ENCODE measurements around the gene ACACA. TPM values are rescaled to one million over a fixed set of nuclear protein-coding genes. Genes with fewer than 3 reads are reported as not detected.

ACACA gene
- total and polyA plus RNA-seq, 9 donors, result 18.1 to 38.0 (median 24.4) TPM

DNA sequence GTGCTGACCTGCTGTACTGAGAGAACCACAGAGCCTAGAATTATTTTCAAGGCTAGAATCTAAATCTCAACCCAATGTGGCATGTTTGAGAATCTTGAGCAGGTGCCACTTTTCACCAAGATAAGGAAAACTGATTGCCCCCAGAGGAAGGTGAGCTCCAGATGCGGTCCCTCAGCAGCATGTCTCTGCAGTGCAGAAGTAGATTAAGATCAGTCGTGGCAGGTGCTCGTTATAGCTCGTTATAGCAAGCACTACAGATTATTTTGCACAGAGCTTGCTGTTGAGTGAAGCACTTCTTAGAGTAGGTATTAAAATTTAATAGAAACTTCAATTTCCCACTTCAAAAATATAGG lies 281.8 kb downstream of the ACACA start:
- 86% methylated on average over 1 of the region's 4 CpGs for WGBS (ENCODE audit: insufficient coverage)
- DNase-seq, result no peak
- H3K9me3 ChIP-seq (replicated peaks; ENCODE audit: control insufficient read depth, low read depth, low read length), result no peaks in the 10 kb centered on the region
- H3K4me3 ChIP-seq (ENCODE audit: low read length), result no peak overlapping the region
- H3K4me1 ChIP-seq (ENCODE audit: control insufficient read depth, insufficient read depth, low read length), result peaks cover 3% of the 10 kb centered on the region
- peaks cover 37% of the 10 kb centered on the region for H3K36me3 ChIP-seq (ENCODE audit: control insufficient read depth, insufficient read depth, low read length)
- no peak overlapping the region for H3K27ac ChIP-seq (ENCODE audit: low read length)
- H3K27me3 ChIP-seq (ENCODE audit: control insufficient read depth, insufficient read depth, low read length), result no peaks in the 10 kb centered on the region

DNA sequence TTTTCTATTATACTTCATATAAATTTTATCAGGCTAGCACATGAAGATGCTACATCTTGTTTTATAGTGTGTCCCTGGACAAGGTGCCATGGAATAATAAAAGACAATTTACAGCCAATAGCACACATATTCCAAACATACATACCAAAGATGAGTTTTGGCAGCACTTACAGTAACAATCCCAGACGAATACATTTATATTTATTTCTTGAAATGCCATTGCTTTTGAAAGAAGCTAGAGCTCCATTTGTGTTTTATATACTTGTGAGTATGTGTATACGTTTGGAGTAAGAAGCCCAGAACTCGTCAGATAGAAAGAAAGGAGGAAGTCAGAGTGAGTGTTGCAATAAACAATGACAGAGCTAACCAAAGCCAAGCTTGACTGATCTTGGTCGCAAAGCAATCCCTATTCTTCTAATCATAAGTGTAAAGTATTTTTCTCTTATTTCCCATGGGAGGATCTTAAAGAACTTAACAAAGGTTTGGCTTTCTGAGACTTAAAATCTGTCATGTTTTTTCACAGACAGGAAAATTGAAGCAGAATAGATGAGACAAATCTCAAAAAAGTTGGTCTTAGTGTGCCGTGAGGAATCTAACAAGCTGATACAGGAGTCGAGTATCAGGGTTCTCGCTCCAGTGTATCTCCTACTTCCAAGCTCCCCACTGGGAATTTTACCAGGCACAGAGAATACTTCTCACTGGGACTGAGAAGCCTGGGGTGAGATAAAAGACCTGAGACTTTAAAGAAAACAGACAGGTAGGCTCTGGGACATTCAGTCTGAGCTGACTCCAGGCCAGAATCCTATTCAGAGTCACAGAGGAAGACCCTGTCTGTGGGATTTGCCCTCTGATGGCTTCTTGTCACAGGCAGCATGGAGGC lies 282.5 kb downstream of the ACACA start:
- Histone ChIP-seq H3K27me3 (ENCODE audit: control insufficient read depth, insufficient read depth, low read length) (no peaks in the 10 kb centered on the region), H3K9me3 (replicated peaks; ENCODE audit: control insufficient read depth, low read depth, low read length) (no peaks in the 10 kb centered on the region), H3K36me3 (ENCODE audit: control insufficient read depth, insufficient read depth, low read length) (peaks cover 32% of the 10 kb centered on the region), H3K4me1 (ENCODE audit: control insufficient read depth, insufficient read depth, low read length) (peaks cover 3% of the 10 kb centered on the region), H3K4me3 (ENCODE audit: low read length) (no peak overlapping the region), H3K27ac (ENCODE audit: low read length) (no peak overlapping the region)
- WGBS (ENCODE audit: insufficient coverage), result no CpG with 5 or more reads among the region's 7 CpGs
- peak; percentile 68 for DNase-seq

DNA sequence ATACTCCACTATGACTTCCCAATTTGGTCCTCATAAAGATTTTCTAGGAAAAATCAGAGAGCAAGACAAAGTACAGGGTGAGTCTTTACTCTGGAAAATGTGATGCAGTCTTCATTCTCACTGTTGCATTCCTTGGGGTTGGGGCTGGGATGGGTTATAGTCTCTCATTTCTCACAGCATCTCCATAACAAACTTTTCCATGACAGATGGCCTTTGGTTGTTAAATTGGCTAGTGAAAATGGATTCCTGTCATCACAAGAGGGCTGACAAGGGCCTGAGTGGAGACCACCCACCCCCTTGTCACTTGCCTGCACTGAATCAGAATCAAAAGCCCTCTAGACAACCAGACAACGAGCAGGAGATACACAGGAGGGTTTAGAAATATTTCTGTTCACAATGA lies 283.2 kb downstream of the ACACA start:
- Histone ChIP-seq H3K36me3 (ENCODE audit: control insufficient read depth, insufficient read depth, low read length) (peaks cover 27% of the 10 kb centered on the region), H3K9me3 (replicated peaks; ENCODE audit: control insufficient read depth, low read depth, low read length) (no peaks in the 10 kb centered on the region), H3K4me3 (ENCODE audit: low read length) (no peak overlapping the region), H3K4me1 (ENCODE audit: control insufficient read depth, insufficient read depth, low read length) (peaks cover 3% of the 10 kb centered on the region), H3K27ac (ENCODE audit: low read length) (no peak overlapping the region), H3K27me3 (ENCODE audit: control insufficient read depth, insufficient read depth, low read length) (no peaks in the 10 kb centered on the region)
- peak; percentile 85 for DNase-seq
- no CpG with 5 or more reads among the region's 1 CpG for WGBS (ENCODE audit: insufficient coverage)

DNA sequence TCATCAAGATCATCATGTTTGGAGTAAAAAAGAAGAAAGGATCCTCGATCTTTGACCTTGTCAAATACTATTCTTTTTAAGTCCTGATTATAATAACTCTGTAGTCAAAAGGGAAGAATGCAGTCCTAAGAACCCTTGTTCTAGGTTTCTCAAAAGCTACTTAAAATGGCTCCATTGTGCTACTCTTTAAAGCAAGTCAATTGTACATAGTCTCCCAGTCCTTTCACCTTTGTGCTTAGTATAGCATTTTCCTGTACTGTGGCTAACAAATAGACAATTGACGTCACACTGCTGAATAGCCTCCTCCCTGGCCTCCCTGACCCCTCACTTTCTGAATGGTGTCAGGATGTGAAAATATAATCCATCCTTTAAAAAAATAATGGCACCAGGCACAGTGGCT lies 285.0 kb downstream of the ACACA start:
- Histone ChIP-seq H3K4me1 (ENCODE audit: control insufficient read depth, insufficient read depth, low read length) (peaks cover 3% of the 10 kb centered on the region), H3K4me3 (ENCODE audit: low read length) (no peak overlapping the region), H3K9me3 (replicated peaks; ENCODE audit: control insufficient read depth, low read depth, low read length) (no peaks in the 10 kb centered on the region), H3K36me3 (ENCODE audit: control insufficient read depth, insufficient read depth, low read length) (peaks cover 27% of the 10 kb centered on the region), H3K27me3 (ENCODE audit: control insufficient read depth, insufficient read depth, low read length) (no peaks in the 10 kb centered on the region), H3K27ac (ENCODE audit: low read length) (no peak overlapping the region)
- no CpG with 5 or more reads among the region's 2 CpGs for WGBS (ENCODE audit: insufficient coverage)
- DNase-seq, result no peak

DNA sequence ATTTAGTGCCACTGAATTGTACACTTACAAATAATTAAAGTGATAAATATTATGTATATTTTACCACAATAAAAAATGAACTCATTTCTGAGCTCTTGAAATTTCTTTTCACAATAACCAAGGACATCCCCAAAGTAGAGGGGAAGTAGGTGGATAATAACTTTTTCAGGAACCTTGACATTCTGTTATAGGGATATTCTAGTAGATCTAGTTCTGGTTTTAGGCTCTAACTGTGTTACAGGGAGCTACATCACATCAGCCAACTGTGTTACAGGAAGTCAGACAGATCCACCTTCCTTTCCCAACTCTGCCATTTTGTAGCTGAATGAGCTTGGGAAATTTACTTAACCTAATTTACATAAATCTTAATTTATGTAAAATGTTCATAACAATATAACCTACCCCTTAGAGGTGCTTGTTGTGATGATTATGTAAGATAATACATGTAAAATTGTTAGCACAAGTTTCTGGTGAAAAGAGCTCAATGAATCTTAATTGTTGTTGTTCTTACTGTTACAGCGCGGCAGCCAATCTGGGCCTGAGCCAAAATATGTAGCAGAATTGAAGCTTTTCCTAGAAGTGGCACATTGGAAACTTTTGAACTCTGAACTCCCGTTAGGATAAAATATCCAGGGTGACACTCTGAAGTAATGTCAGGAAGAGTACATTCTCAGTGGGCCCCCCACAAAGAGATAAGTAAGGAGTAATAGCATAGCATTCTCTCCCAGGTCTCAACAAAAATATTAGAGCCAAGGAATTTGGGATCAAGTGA lies 288.1 kb downstream of the ACACA start:
- Histone ChIP-seq H3K36me3 (ENCODE audit: control insufficient read depth, insufficient read depth, low read length) (peaks cover 16% of the 10 kb centered on the region), H3K4me1 (ENCODE audit: control insufficient read depth, insufficient read depth, low read length) (no peaks in the 10 kb centered on the region), H3K4me3 (ENCODE audit: low read length) (no peak overlapping the region), H3K27me3 (ENCODE audit: control insufficient read depth, insufficient read depth, low read length) (no peaks in the 10 kb centered on the region), H3K9me3 (replicated peaks; ENCODE audit: control insufficient read depth, low read depth, low read length) (no peaks in the 10 kb centered on the region), H3K27ac (ENCODE audit: low read length) (no peak overlapping the region)
- DNase-seq, result no peak
- WGBS (ENCODE audit: insufficient coverage), result 85% methylated on average over 2 of the region's 3 CpGs

DNA sequence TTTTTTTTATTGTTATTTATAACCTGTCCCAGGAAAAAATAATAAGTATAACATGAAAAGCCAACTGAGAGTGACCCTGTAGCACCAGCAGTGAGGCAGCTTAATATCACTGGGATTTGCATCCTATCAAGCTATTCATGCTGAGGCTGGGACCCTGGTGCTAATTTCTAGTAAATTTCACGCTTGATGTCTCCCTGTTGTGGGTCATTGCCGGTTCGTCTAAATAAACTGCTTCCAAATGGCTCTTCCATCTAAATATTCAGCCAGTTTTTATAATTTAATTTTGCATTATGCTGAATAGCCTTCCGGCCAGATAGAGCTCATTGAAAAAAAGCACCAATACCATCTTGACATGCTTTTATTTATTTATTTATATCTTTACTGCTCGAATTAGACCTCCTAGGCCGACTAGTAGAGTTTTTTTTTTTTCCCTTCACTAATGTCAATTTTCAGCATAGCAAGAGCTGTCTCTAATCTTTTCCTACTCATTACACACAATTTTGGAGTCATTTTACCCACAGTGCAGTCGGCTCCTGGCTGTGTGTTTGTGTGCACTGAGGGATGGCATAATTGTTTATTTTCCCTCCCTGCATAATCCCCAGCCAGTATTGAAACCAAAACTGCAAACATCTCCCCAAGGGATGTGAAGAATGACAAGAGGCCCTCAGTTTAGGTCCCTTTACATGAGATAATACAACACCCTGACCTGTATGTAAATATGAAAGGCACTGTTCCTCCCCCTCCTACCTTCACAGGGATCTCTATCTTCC lies 289.1 kb downstream of the ACACA start:
- DNase-seq, result no peak
- H3K27me3 ChIP-seq (ENCODE audit: control insufficient read depth, insufficient read depth, low read length), result no peaks in the 10 kb centered on the region
- H3K9me3 ChIP-seq (replicated peaks; ENCODE audit: control insufficient read depth, low read depth, low read length), result no peaks in the 10 kb centered on the region
- H3K36me3 ChIP-seq (ENCODE audit: control insufficient read depth, insufficient read depth, low read length), result peaks cover 23% of the 10 kb centered on the region
- H3K4me3 ChIP-seq (ENCODE audit: low read length), result no peak overlapping the region
- no peak overlapping the region for H3K27ac ChIP-seq (ENCODE audit: low read length)
- WGBS (ENCODE audit: insufficient coverage), result no CpG with 5 or more reads among the region's 7 CpGs
- H3K4me1 ChIP-seq (ENCODE audit: control insufficient read depth, insufficient read depth, low read length), result no peaks in the 10 kb centered on the region

DNA sequence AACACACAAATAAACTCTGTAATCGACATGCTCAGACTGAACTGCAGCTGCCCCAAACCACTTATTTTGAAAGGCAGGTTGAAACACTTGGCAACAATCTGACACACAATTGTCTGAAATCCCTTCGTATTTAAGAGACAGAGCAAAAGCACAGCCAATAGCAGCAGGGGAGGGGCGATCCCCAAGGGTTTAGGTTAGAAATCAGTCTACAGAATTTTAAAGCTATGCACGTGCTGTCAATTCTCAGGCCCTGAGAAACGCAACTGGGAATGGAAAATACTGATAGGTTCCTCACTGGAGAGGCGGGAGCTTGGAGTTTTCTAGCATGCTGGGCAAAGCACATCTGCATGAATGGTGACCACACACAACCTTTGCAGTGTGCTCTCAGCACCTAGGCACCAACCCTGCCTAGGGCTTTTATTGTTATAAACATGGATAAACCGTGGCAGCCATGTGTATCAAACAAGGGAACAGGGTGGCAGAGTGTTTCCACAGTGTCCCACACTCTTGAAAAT lies 289.9 kb downstream of the ACACA start:
- Histone ChIP-seq H3K9me3 (replicated peaks; ENCODE audit: control insufficient read depth, low read depth, low read length) (no peaks in the 10 kb centered on the region), H3K27ac (ENCODE audit: low read length) (no peak overlapping the region), H3K4me3 (ENCODE audit: low read length) (no peak overlapping the region), H3K36me3 (ENCODE audit: control insufficient read depth, insufficient read depth, low read length) (peaks cover 24% of the 10 kb centered on the region), H3K4me1 (ENCODE audit: control insufficient read depth, insufficient read depth, low read length) (no peaks in the 10 kb centered on the region), H3K27me3 (ENCODE audit: control insufficient read depth, insufficient read depth, low read length) (no peaks in the 10 kb centered on the region)
- WGBS (ENCODE audit: insufficient coverage), result 52% methylated on average over 3 of the region's 7 CpGs
- no peak for DNase-seq

DNA sequence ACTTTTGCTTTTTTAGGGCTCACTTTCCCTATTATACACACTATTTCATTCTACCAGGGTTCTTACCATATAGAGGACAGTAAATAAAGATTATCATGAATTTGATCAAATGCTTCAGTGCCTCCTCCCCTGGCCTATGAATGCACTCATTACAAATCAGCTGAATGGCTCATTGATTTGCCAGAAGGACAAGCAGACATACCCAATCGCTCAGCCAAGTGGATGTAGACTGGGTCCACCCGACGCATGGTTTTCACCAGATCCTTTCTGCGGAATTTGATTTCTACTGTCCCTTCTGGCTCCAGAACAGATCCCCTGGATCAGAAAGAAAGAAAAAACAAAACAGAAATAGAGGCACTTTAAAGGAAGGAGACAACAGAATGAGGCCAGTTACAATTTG lies 295.3 kb downstream of the ACACA start:
- H3K4me1 ChIP-seq (ENCODE audit: control insufficient read depth, insufficient read depth, low read length), result peaks cover 7% of the 10 kb centered on the region
- WGBS (ENCODE audit: insufficient coverage), result 100% methylated on average over 1 of the region's 4 CpGs
- H3K27me3 ChIP-seq (ENCODE audit: control insufficient read depth, insufficient read depth, low read length), result no peaks in the 10 kb centered on the region
- H3K9me3 ChIP-seq (replicated peaks; ENCODE audit: control insufficient read depth, low read depth, low read length), result no peaks in the 10 kb centered on the region
- no peak overlapping the region for H3K4me3 ChIP-seq (ENCODE audit: low read length)
- DNase-seq, result no peak
- peaks cover 35% of the 10 kb centered on the region for H3K36me3 ChIP-seq (ENCODE audit: control insufficient read depth, insufficient read depth, low read length)
- no peak overlapping the region for H3K27ac ChIP-seq (ENCODE audit: low read length)

DNA sequence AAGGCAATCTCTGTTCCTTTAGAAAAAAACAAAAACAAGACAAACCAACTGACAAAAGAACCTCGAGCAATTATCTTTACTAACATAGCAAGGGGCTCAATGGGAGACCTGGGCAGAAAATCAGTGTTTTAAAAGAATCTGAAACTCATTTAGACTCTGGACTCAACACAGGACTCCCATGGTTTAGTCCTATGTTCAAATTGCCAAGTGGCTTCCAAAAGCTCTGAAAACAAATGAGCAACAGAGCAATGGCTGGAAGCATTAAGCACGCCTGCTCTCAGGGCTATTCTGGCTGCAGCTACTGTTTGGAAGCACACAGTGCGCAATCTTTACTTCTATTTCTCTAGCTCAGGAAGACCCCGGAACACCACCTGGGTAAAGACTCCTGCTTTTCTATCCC lies 295.9 kb downstream of the ACACA start:
- Histone ChIP-seq H3K4me3 (ENCODE audit: low read length) (no peak overlapping the region), H3K4me1 (ENCODE audit: control insufficient read depth, insufficient read depth, low read length) (peaks cover 7% of the 10 kb centered on the region), H3K36me3 (ENCODE audit: control insufficient read depth, insufficient read depth, low read length) (peaks cover 35% of the 10 kb centered on the region), H3K9me3 (replicated peaks; ENCODE audit: control insufficient read depth, low read depth, low read length) (no peaks in the 10 kb centered on the region), H3K27ac (ENCODE audit: low read length) (no peak overlapping the region), H3K27me3 (ENCODE audit: control insufficient read depth, insufficient read depth, low read length) (no peaks in the 10 kb centered on the region)
- 100% methylated on average over 3 of the region's 4 CpGs for WGBS (ENCODE audit: insufficient coverage)
- DNase-seq, result no peak
